Activated naive CD8-positive, alpha-beta T cell treated with anti-CD3 and anti-CD28 coated beads, Interleukin-2, amount 50 U/mL, for 24 hours (primary cell): ENCODE measurements around the gene WDR47.
"Not testable (repeated sequence)": the region's sequence is repeated elsewhere in the genome, so short reads cannot be mapped to it uniquely, and the experiment has no call there.

Experiments
- ATAC-seq: fragments of 150-1000 bp; cut with Tn5 transposase; one replicate; pipeline ENCODE4 v1.10.0; 2021
- DNase-seq: peaks from one replicate; pipeline ENCODE4 v3.0.0; 2021
- H3K27ac Mint-ChIP-seq: one replicate; pipeline ENCODE4 v1.8.0; 2021; ENCODE audit warnings: mild to moderate bottlenecking, mixed read lengths
- H3K27me3 Mint-ChIP-seq: one replicate; pipeline ENCODE4 v1.8.0; 2021; ENCODE audit warnings: mixed read lengths
- H3K36me3 Mint-ChIP-seq: one replicate; pipeline ENCODE4 v1.8.0; 2021; ENCODE audit warnings: low read depth, mixed read lengths
- H3K4me1 Mint-ChIP-seq: one replicate; pipeline ENCODE4 v1.8.0; 2021; ENCODE audit warnings: mixed read lengths
- H3K4me3 Mint-ChIP-seq: one replicate; pipeline ENCODE4 v1.8.0; 2021; ENCODE audit warnings: mild to moderate bottlenecking, moderate library complexity, mixed read lengths
- H3K9me3 Mint-ChIP-seq: one replicate; pipeline ENCODE4 v1.8.0; 2021; ENCODE audit warnings: mixed read lengths

WDR47 gene

DNA sequence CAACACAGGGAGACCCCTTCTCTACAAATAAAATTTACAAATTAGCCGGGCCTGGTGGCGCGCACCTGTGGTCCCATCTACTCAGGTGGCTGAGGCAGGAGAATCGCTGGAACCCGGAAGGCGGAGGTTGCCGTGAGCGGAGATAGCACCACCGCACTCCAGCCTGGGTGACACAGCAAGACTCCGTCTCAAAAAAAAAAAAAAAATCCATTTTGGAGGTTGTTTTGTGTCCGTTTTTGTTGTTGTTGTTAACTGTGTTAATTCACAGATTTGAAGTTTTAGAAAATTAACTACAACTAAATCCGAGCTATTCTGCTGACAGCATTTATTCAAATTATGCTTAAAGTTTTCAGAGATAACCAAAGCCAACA, 79.2 kb downstream of the WDR47 start:
- Mint-ChIP-seq H3K4me1 (peaks cover 36% of the 10 kb centered on the region), H3K4me3 (peak overlapping the region; percentile 84), H3K36me3 (peaks cover 17% of the 10 kb centered on the region), H3K27ac (peak overlapping the region; percentile 77), H3K27me3 (peaks cover 12% of the 10 kb centered on the region), H3K9me3 (no peaks in the 10 kb centered on the region)
- peak; percentile 32 for DNase-seq
- ATAC-seq: no peak

GRCh38 chr1:108961752-108962486, 80.0 kb downstream of the WDR47 start:
- H3K27ac Mint-ChIP-seq: peak overlapping the region; percentile 77
- H3K36me3 Mint-ChIP-seq: peaks cover 20% of the 10 kb centered on the region
- no peak for DNase-seq
- ATAC-seq: no peak
- H3K27me3 Mint-ChIP-seq: peaks cover 14% of the 10 kb centered on the region
- H3K9me3 Mint-ChIP-seq: no peaks in the 10 kb centered on the region
- peaks cover 44% of the 10 kb centered on the region for H3K4me1 Mint-ChIP-seq
- H3K4me3 Mint-ChIP-seq: peak overlapping the region; percentile 84

- H3K27me3 Mint-ChIP-seq: peaks cover 16% of the 10 kb centered on the region
- no peak for DNase-seq
Measured at GRCh38 chr1:108961198-108961597, 80.7 kb downstream of the WDR47 start.

DNA sequence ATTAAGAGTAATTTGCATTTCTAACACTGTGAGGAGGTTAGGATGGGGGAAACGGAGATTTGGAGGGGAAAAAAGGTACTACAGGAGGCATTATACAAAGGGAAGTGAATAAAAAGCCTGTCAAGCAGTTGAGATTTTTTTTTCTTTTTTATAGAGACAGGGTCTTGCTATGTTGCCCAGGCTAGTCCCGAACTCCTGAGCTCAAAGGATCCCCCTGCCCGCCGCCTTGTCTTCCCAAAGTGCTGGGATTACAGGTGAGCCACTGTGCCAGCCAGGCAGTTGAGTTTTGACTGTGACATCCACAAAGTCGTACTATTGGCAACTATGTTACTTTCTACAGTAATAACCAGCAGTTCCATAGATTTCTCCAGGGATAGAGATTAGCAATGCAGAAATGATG, 81.2 kb downstream of the WDR47 start:
- no peaks in the 10 kb centered on the region for H3K9me3 Mint-ChIP-seq
- H3K4me3 Mint-ChIP-seq: no peak overlapping the region
- H3K27me3 Mint-ChIP-seq: peaks cover 16% of the 10 kb centered on the region
- peaks cover 29% of the 10 kb centered on the region for H3K36me3 Mint-ChIP-seq
- peaks cover 55% of the 10 kb centered on the region for H3K4me1 Mint-ChIP-seq
- no peak for ATAC-seq
- H3K27ac Mint-ChIP-seq: no peak overlapping the region
- DNase-seq: no peak

More at GRCh38 chr1:108961198-108961597, 80.7 kb downstream of the WDR47 start:
- H3K36me3 Mint-ChIP-seq: peaks cover 24% of the 10 kb centered on the region
- peaks cover 51% of the 10 kb centered on the region for H3K4me1 Mint-ChIP-seq
- no peak overlapping the region for H3K4me3 Mint-ChIP-seq
- no peaks in the 10 kb centered on the region for H3K9me3 Mint-ChIP-seq
- no peak overlapping the region for H3K27ac Mint-ChIP-seq
- ATAC-seq: no peak

DNA sequence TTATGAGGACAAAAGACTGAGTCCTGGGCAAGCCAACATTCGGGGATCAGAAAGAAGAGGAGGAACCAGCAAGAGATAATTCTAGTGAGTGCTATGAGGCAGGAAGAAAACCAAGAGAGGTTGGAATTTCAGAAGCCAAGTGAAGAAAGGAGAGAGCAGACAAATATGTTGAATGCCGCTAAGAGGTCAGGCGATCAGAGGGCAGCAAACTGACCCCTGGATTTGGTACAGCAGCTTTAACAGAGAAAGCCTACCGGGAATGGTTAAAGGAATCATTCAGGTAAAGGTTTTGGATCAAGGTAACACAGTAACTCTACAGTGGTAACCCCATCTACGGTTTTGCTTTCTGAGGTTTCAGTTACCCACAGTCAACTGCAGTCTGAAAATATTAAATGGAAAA, 84.0 kb downstream of the WDR47 start:
- Mint-ChIP-seq H3K9me3 (no peaks in the 10 kb centered on the region), H3K4me3 (no peak overlapping the region), H3K36me3 (peaks cover 48% of the 10 kb centered on the region), H3K27ac (no peak overlapping the region), H3K4me1 (peaks cover 48% of the 10 kb centered on the region), H3K27me3 (peaks cover 16% of the 10 kb centered on the region)
- ATAC-seq: no peak
- no peak for DNase-seq

DNA sequence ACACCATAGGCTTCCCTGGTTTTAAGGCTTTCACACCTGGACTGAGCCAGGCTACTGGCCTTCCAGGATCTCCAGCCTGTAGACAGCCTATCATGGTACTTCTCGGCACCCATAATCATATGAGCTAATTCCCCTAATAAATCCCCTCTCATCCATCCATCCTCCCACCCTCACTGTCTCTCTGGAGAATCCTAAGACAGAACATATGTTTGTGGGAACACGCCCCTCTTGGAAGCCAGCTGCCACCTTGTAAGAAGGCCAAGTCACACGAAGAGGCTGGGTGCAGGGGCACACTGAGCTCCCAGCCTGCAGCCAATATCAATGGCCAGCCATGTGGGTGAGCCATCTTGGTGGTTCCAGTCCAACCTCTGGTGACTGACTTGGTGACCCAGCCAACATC, 86.0 kb downstream of the WDR47 start:
- H3K4me3 Mint-ChIP-seq: no peak overlapping the region
- H3K4me1 Mint-ChIP-seq: peaks cover 33% of the 10 kb centered on the region
- DNase-seq (no peak), ATAC-seq (no peak)
- no peaks in the 10 kb centered on the region for H3K9me3 Mint-ChIP-seq
- no peak overlapping the region for H3K27ac Mint-ChIP-seq
- peaks cover 41% of the 10 kb centered on the region for H3K36me3 Mint-ChIP-seq
- peaks cover 12% of the 10 kb centered on the region for H3K27me3 Mint-ChIP-seq

DNA sequence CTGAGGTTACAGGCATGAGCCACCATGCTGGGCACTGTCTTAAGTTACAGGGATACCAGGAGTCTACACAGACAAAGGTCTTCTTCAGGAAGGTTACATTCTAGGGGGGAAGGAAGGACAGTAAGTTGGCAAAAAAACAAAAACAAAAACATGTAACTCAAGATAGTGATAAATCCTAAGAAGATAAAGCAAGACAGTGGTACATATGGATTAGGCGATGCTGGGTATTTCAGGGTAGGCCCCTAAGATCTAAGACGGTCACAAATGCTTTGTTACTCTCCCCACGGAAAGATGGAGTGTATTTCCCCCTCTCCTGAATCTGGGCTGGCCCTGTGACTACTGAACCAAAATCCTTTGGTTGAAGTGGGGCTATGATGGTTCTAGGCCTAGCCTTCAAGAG, 86.8 kb downstream of the WDR47 start:
- H3K27me3 Mint-ChIP-seq: peaks cover 7% of the 10 kb centered on the region
- no peak overlapping the region for H3K4me3 Mint-ChIP-seq
- no peak overlapping the region for H3K27ac Mint-ChIP-seq
- ATAC-seq: no peak
- H3K9me3 Mint-ChIP-seq: no peaks in the 10 kb centered on the region
- DNase-seq: no peak
- peaks cover 36% of the 10 kb centered on the region for H3K36me3 Mint-ChIP-seq
- peaks cover 27% of the 10 kb centered on the region for H3K4me1 Mint-ChIP-seq

GRCh38 chr1:108953452-108953851, 88.5 kb downstream of the WDR47 start:
- Mint-ChIP-seq H3K9me3 (no peaks in the 10 kb centered on the region), H3K27ac (no peak overlapping the region), H3K4me1 (peaks cover 26% of the 10 kb centered on the region), H3K4me3 (no peak overlapping the region), H3K27me3 (peaks cover 6% of the 10 kb centered on the region), H3K36me3 (peaks cover 35% of the 10 kb centered on the region)
- DNase-seq (no peak), ATAC-seq (no peak)

- Mint-ChIP-seq H3K27ac (no peak overlapping the region), H3K4me1 (peaks cover 8% of the 10 kb centered on the region), H3K27me3 (no peaks in the 10 kb centered on the region), H3K36me3 (peaks cover 37% of the 10 kb centered on the region), H3K9me3 (no peaks in the 10 kb centered on the region), H3K4me3 (no peak overlapping the region)
- DNase-seq: no peak
- ATAC-seq: no peak
Measured at GRCh38 chr1:108951242-108951641, 90.7 kb downstream of the WDR47 start.

DNA sequence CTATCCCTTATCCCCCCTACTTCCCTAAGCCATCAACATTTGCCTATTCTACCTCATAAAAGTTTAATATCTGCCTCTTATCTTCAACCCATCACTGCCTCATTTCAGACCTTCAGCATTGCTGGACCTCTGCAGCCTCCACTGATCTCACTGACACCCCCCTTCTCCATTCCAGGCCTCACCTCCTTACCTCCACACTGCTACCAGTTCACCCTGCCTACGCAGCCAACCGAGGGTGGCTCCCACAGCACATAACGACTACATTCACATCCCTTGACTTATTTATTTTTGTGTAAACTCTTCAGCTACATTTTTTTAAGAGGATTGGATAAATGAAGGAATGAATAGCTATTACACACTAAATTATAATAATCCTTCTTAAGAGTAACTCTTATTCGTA, 92.9 kb downstream of the WDR47 start:
- Mint-ChIP-seq H3K36me3 (peaks cover 27% of the 10 kb centered on the region), H3K4me1 (no peaks in the 10 kb centered on the region)
- no peak for ATAC-seq

DNA sequence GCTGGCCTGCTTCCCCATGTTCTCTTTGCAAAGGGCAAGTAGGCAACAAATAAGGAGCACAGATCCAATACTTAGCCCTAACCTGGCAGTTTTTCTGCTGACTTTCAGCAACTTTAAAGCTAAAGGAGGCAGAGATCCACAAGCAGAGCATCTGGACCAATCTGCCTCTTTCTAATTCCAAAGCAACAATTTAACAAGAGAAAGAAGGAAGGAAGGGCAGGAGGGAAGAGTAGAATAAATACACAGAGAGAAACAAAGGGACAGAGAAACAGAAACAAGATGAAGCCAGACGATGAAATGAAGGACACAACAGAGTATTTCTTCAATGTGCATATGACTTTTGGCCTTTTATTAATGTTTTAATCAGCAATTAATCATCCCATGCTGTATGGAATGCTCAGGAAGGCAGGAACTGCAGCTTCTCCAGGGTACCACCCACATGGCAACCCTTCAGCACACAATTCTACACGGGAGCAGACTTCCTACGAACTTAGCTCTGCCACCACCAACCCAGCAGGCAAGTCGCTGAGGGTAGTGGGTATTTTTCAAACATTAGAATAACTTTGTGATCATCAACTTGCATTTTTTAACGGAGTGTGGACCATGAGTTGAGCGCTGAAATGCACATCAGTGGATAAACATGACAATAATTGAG, 93.9 kb downstream of the WDR47 start:
- no peak for ATAC-seq
- DNase-seq: no peak
- Mint-ChIP-seq H3K36me3 (peaks cover 27% of the 10 kb centered on the region), H3K4me1 (no peaks in the 10 kb centered on the region), H3K4me3 (no peak overlapping the region), H3K9me3 (no peaks in the 10 kb centered on the region), H3K27me3 (no peaks in the 10 kb centered on the region), H3K27ac (no peak overlapping the region)

More for the DNA sequence above, 92.9 kb downstream of the WDR47 start:
- H3K4me3 Mint-ChIP-seq: no peak overlapping the region
- no peaks in the 10 kb centered on the region for H3K9me3 Mint-ChIP-seq
- H3K27ac Mint-ChIP-seq: no peak overlapping the region
- no peaks in the 10 kb centered on the region for H3K27me3 Mint-ChIP-seq
- DNase-seq: no peak

DNA sequence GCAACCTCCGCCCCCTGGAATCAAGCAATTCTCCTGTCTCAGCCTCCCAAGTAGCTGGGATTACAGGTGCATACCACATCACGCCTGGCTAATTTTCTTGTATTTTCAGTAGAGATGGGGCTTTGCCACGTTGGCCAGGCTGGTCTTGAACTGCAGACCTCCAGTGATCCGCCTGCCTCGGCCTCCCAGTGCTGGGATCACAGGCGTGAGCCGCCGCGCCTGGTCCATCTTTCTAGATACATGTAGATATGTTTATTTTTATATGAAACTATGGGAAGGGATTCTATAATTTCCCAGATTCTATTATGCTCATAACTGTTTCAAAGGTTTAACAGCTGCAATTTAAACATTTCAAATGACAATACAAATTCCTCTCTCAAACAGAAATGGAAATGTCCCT, 105.7 kb downstream of the WDR47 start:
- no peaks in the 10 kb centered on the region for H3K9me3 Mint-ChIP-seq
- DNase-seq (no peak), ATAC-seq (no peak)
- H3K4me1 Mint-ChIP-seq: no peaks in the 10 kb centered on the region
- H3K4me3 Mint-ChIP-seq: no peak overlapping the region
- H3K27me3 Mint-ChIP-seq: no peaks in the 10 kb centered on the region
- H3K27ac Mint-ChIP-seq: no peak overlapping the region
- H3K36me3 Mint-ChIP-seq: peaks cover 33% of the 10 kb centered on the region

- no peaks in the 10 kb centered on the region for H3K4me1 Mint-ChIP-seq
- ATAC-seq (no peak), DNase-seq (no peak)
- no peaks in the 10 kb centered on the region for H3K27me3 Mint-ChIP-seq
- no peaks in the 10 kb centered on the region for H3K9me3 Mint-ChIP-seq
- H3K27ac Mint-ChIP-seq: no peak overlapping the region
- H3K4me3 Mint-ChIP-seq: no peak overlapping the region
- H3K36me3 Mint-ChIP-seq: peaks cover 35% of the 10 kb centered on the region
Measured at GRCh38 chr1:108933944-108934343, 108.0 kb downstream of the WDR47 start.

- ATAC-seq, H3K4me3 Mint-ChIP-seq, H3K4me1 Mint-ChIP-seq, H3K27ac Mint-ChIP-seq, H3K27me3 Mint-ChIP-seq, H3K9me3 Mint-ChIP-seq, DNase-seq: not testable (repeated sequence)
- H3K36me3 Mint-ChIP-seq: peaks cover 21% of the 10 kb centered on the region
Measured at GRCh38 chr1:108927565-108927964, 114.3 kb downstream of the WDR47 start.

- ATAC-seq: no peak
- H3K27ac Mint-ChIP-seq: no peak overlapping the region
- no peaks in the 10 kb centered on the region for H3K4me1 Mint-ChIP-seq
- no peak overlapping the region for H3K4me3 Mint-ChIP-seq
- DNase-seq: no peak
- H3K27me3 Mint-ChIP-seq: no peaks in the 10 kb centered on the region
- no peaks in the 10 kb centered on the region for H3K9me3 Mint-ChIP-seq
- H3K36me3 Mint-ChIP-seq: peaks cover 15% of the 10 kb centered on the region
Measured at GRCh38 chr1:108925920-108926319, 116.0 kb downstream of the WDR47 start.
